ENCODE results near the gene TSPAN3. TPM values are rescaled to one million over a fixed set of nuclear protein-coding genes. Genes with fewer than 3 reads are reported as not detected.

The TSPAN3 gene
- total RNA-seq, 4 donors from 2014 or later: 229 to 361 (median 341) TPM

DNA sequence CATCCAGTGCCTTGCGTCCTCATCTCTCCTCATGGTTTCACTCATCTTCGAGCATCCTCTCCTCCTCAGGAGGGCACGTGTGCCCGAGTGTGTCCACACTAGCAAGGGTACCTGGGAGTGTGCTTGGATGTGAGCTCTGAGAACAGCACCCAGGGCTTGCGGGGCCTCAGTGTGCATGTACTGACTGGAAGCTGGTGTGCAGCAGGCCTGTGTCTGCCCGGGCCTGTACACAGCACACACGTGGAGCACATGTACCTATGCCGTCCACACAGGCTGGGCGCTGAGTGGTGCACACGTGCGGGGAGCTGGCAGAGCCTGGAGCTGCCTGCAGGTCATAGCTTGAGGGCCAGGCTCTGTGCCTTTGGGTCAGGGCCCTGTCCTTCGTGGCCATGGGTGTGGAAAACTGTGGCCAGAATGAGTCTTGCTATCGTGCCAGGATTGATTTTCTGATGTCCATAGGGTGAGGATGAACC is 34.9 kb downstream of the TSPAN3 start:
- H3K4me1 ChIP-seq: peaks cover 3 to 9% of the 10 kb centered on the region in 2 donors
- ATAC-seq (no peak), DNase-seq (peak in 1 of 2 donors; percentile 15)
- no peaks in the 10 kb centered on the region for H3K36me3 ChIP-seq
- H3K9me3 ChIP-seq: no peaks in the 10 kb centered on the region
- H3K27me3 ChIP-seq: no peaks in the 10 kb centered on the region
- H3K27ac ChIP-seq: peak overlapping the region in 1 of 4 donors; percentile 57
- TF ChIP-seq POLR2A (IDR thresholded peaks at IDR 0.05): no peak
- TF ChIP-seq, protein P1, sequence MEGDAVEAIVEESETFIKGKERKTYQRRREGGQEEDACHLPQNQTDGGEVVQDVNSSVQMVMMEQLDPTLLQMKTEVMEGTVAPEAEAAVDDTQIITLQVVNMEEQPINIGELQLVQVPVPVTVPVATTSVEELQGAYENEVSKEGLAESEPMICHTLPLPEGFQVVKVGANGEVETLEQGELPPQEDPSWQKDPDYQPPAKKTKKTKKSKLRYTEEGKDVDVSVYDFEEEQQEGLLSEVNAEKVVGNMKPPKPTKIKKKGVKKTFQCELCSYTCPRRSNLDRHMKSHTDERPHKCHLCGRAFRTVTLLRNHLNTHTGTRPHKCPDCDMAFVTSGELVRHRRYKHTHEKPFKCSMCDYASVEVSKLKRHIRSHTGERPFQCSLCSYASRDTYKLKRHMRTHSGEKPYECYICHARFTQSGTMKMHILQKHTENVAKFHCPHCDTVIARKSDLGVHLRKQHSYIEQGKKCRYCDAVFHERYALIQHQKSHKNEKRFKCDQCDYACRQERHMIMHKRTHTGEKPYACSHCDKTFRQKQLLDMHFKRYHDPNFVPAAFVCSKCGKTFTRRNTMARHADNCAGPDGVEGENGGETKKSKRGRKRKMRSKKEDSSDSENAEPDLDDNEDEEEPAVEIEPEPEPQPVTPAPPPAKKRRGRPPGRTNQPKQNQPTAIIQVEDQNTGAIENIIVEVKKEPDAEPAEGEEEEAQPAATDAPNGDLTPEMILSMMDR (IDR thresholded peaks at IDR 0.05 in 4 of 5, conservative IDR thresholded peaks at IDR 0.05 in 1 of 5): no peak
- in situ Hi-C loops (cut with MboI; ENCODE audit: low sequenced_read_pairs in 4 of 4) (no loop called here), intact Hi-C loops (cut with DNase I; ENCODE audit: low total_unique reads) (no loop called here)
- H3K4me3 ChIP-seq: no peak overlapping the region

- DNase-seq (peak in 1 of 2 donors; percentile 14), ATAC-seq (no peak)
- no peaks in the 10 kb centered on the region for H3K36me3 ChIP-seq
Measured at GRCh38 chr15:77035584-77035983, 35.3 kb downstream of the TSPAN3 start.

GRCh38 chr15:77034695-77035489 is 36.0 kb downstream of the TSPAN3 start:
- intact Hi-C loops (cut with DNase I; ENCODE audit: low total_unique reads): no loop called here

More at GRCh38 chr15:77035584-77035983, 35.3 kb downstream of the TSPAN3 start:
- intact Hi-C loops (cut with DNase I; ENCODE audit: low total_unique reads) (no loop called here), in situ Hi-C loops (cut with MboI; ENCODE audit: low sequenced_read_pairs in 4 of 4) (no loop called here)
- peaks cover 0 to 9% of the 10 kb centered on the region in 2 donors for H3K4me1 ChIP-seq
- no peak overlapping the region for H3K4me3 ChIP-seq
- no peaks in the 10 kb centered on the region for H3K9me3 ChIP-seq
- TF ChIP-seq, protein P1 (IDR thresholded peaks at IDR 0.05 in 4 of 5, conservative IDR thresholded peaks at IDR 0.05 in 1 of 5): no peak
- TF ChIP-seq POLR2A (IDR thresholded peaks at IDR 0.05): no peak
- peak overlapping the region in 1 of 4 donors; percentile 2 for H3K27ac ChIP-seq
- H3K27me3 ChIP-seq: no peaks in the 10 kb centered on the region

GRCh38 chr15:77033729-77034671 is 36.9 kb downstream of the TSPAN3 start:
- peaks cover 0 to 9% of the 10 kb centered on the region in 2 donors for H3K4me1 ChIP-seq
- in situ Hi-C loops (cut with MboI; ENCODE audit: low sequenced_read_pairs in 4 of 4): no loop called here
- intact Hi-C loops (cut with DNase I; ENCODE audit: low total_unique reads): no loop called here
- no peaks in the 10 kb centered on the region for H3K36me3 ChIP-seq
- no peak for TF ChIP-seq POLR2A (IDR thresholded peaks at IDR 0.05)
- TF ChIP-seq, protein P1 (IDR thresholded peaks at IDR 0.05 in 4 of 5, conservative IDR thresholded peaks at IDR 0.05 in 1 of 5): no peak
- no peaks in the 10 kb centered on the region for H3K9me3 ChIP-seq
- no peak overlapping the region for H3K4me3 ChIP-seq
- ATAC-seq (no peak), DNase-seq (peak in 1 of 2 donors; percentile 9)
- H3K27ac ChIP-seq: no peak overlapping the region
- H3K27me3 ChIP-seq: no peaks in the 10 kb centered on the region

More at GRCh38 chr15:77034695-77035489, 36.0 kb downstream of the TSPAN3 start:
- no peaks in the 10 kb centered on the region for H3K36me3 ChIP-seq
- peak in 1 of 2 donors; percentile 57 for ATAC-seq
- no peak for TF ChIP-seq POLR2A (IDR thresholded peaks at IDR 0.05)
- TF ChIP-seq, protein P1 (IDR thresholded peaks at IDR 0.05 in 4 of 5, conservative IDR thresholded peaks at IDR 0.05 in 1 of 5): peak; percentile 50 to 73 (median 69)
- H3K27ac ChIP-seq: peak overlapping the region in 1 of 4 donors; percentile 2
- in situ Hi-C loops (cut with MboI; ENCODE audit: low sequenced_read_pairs in 4 of 4): no loop called here
- no peaks in the 10 kb centered on the region for H3K27me3 ChIP-seq
- peak in 1 of 2 donors; percentile 20 for DNase-seq
- H3K4me1 ChIP-seq: peaks cover 0 to 9% of the 10 kb centered on the region in 2 donors
- no peak overlapping the region for H3K4me3 ChIP-seq
- no peaks in the 10 kb centered on the region for H3K9me3 ChIP-seq

All from gastrocnemius medialis (tissue), 4 donors.